Sigmoid colon (tissue), 3 donors: ENCODE measurements around the gene SPC25.

ENCODE experiments used
- CTCF ChIP-seq, 4 experiments: fragments of 450-650 bp in 3 of 4; fragments of 200-600 bp in 1 of 4; IDR thresholded peaks; one replicate each; pipeline ENCODE4 v1.5.1; 2016 to 2019; ENCODE audit warnings: antibody characterized with exemption in 4 of 4, mild to moderate bottlenecking in 3 of 4, moderate library complexity in 2 of 4
- POLR2A ChIP-seq, 2 donors: fragments of 450-650 bp; IDR thresholded peaks; one replicate each; pipeline ENCODE4 v1.6.1; 2016; ENCODE audit warnings: antibody characterized with exemption in 2 of 2, mild to moderate bottlenecking in 2 of 2, moderate library complexity in 2 of 2

- TF ChIP-seq CTCF (IDR thresholded peaks at IDR 0.05) (no peak), POLR2A (IDR thresholded peaks at IDR 0.05) (no peak)
Measured at GRCh38 chr2:168825126-168825525, 65.1 kb downstream of the SPC25 start.
